DOHH2 (cell line): ENCODE results near the gene GARNL3.

ENCODE experiments used
- CTCF ChIP-seq: fragments of 200-600 bp; sonication (generic); IDR thresholded peaks from one replicate; pipeline ENCODE4 v1.5.1; 2014; ENCODE audit warnings: antibody characterized with exemption, mild to moderate bottlenecking, low read depth, low read length; ENCODE audit not compliant: poor library complexity, severe bottlenecking
- EZH2phosphoT487 ChIP-seq: fragments of 200-600 bp; sonication (generic); IDR thresholded peaks from 2 replicates; pipeline ENCODE4 v1.6.1; 2017; ENCODE audit warnings: borderline replicate concordance, mild to moderate bottlenecking, antibody characterized with exemption, low read length, moderate library complexity, mixed read lengths

GRCh38 chr9:127398275-127398647 is 133.7 kb downstream of the GARNL3 start:
- TF ChIP-seq CTCF = no peak
- TF ChIP-seq EZH2phosphoT487 = no peak
